ENCODE results near the gene RCBTB1.

DNA sequence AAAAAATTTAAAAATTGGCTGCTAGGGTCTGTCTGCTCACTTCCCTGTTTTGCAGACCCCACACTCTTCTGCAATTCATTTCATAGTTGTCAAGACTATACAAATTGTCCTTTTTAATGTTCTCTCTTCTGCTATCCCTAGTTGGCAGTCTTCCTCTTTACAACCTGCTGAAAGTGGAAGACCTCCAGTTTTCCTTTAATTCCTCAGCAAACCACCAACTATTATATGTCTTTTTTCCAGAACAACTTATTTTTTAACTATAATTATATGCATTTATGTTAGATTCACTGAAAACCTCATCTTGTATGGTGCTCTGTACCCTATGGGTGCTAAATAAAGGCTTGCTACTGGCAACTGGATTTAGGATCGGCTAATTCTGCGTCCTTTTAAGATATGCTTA, 90.7 kb downstream of the RCBTB1 start:
- TF ChIP-seq, protein P1, sequence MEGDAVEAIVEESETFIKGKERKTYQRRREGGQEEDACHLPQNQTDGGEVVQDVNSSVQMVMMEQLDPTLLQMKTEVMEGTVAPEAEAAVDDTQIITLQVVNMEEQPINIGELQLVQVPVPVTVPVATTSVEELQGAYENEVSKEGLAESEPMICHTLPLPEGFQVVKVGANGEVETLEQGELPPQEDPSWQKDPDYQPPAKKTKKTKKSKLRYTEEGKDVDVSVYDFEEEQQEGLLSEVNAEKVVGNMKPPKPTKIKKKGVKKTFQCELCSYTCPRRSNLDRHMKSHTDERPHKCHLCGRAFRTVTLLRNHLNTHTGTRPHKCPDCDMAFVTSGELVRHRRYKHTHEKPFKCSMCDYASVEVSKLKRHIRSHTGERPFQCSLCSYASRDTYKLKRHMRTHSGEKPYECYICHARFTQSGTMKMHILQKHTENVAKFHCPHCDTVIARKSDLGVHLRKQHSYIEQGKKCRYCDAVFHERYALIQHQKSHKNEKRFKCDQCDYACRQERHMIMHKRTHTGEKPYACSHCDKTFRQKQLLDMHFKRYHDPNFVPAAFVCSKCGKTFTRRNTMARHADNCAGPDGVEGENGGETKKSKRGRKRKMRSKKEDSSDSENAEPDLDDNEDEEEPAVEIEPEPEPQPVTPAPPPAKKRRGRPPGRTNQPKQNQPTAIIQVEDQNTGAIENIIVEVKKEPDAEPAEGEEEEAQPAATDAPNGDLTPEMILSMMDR (IDR thresholded peaks at IDR 0.05; ENCODE audit: insufficient read depth, low read length, poor library complexity, severe bottlenecking), result no peak
- no peak for TF ChIP-seq EZH2phosphoT487 (conservative IDR thresholded peaks at IDR 0.05; ENCODE audit: low read length)
